Measurements from ENCODE around the gene CERK.

DNA sequence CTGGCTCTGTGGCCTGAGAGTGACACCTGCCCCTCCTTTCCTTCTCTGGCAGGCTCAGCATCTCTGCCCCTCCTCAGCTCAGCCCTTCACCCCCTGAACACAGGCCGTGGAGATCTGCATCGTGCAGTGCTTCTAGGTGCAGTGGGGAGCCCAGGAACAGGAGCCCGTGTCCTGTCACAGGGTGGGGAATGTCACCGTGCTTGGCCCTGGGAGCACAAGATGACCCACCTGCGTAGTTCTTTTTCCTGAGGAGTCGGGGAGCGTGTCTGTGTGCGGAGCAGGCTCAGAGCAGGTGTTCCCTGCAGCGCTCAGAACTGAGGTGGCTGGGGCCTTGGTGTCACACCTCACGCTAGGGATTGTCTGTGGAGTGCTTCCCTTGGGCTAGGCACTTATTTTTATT, 35.0 kb upstream of the CERK start:
- TF ChIP-seq, protein P1, sequence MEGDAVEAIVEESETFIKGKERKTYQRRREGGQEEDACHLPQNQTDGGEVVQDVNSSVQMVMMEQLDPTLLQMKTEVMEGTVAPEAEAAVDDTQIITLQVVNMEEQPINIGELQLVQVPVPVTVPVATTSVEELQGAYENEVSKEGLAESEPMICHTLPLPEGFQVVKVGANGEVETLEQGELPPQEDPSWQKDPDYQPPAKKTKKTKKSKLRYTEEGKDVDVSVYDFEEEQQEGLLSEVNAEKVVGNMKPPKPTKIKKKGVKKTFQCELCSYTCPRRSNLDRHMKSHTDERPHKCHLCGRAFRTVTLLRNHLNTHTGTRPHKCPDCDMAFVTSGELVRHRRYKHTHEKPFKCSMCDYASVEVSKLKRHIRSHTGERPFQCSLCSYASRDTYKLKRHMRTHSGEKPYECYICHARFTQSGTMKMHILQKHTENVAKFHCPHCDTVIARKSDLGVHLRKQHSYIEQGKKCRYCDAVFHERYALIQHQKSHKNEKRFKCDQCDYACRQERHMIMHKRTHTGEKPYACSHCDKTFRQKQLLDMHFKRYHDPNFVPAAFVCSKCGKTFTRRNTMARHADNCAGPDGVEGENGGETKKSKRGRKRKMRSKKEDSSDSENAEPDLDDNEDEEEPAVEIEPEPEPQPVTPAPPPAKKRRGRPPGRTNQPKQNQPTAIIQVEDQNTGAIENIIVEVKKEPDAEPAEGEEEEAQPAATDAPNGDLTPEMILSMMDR (IDR thresholded peaks at IDR 0.05; ENCODE audit: poor library complexity, severe bottlenecking), result no peak
- TF ChIP-seq EZH2 (IDR thresholded peaks at IDR 0.05; ENCODE audit: borderline replicate concordance, insufficient read depth, low read length, poor library complexity, severe bottlenecking) (no peak), EP300 (conservative IDR thresholded peaks at IDR 0.05; ENCODE audit: poor library complexity, severe bottlenecking) (no peak)
